Endothelial cell of umbilical vein (primary cell): ENCODE results near the gene TGFBR3. TPM values are rescaled to one million over a fixed set of nuclear protein-coding genes. Genes with fewer than 3 reads are reported as not detected.

Experiments used
- BruUV-seq: library from RNA; stranded (reverse); fragments of 400-500 nt; replicated peaks from 2 replicates; lab custom pipeline; 2021; lab: Mats Ljungman, UMichigan
- CTCF ChIA-PET: fragments of 300-600, 350-600 bp; sonication (Branson Sonifier 250); formaldehyde crosslinking; loops from one replicate; lab custom pipeline; 2021; ENCODE audit warnings: antibody characterized with exemption, inconsistent platforms; lab: Charles Lee
- POLR2A ChIA-PET: fragments of 300-600, 350-600 bp; sonication (Branson Sonifier 250); formaldehyde crosslinking; loops from one replicate; lab custom pipeline; 2021; ENCODE audit warnings: antibody characterized with exemption, inconsistent platforms; lab: Charles Lee
- DNase-seq: peaks from one replicate; pipeline ENCODE4 v3.0.0-alpha.2; 2011; ENCODE audit warnings: low read depth, low spot score
- FAIRE-seq: peaks from 2 replicates; lab custom pipeline; 2011; peaks lifted over from hg19 to GRCh38; lab: Jason Lieb, UNC
- H2AFZ ChIP-seq: 2 replicates; pipeline ENCODE4 v1.6.0; 2012; ENCODE audit warnings: low read depth, low read length, control low read depth, inconsistent platforms
- H3K27ac ChIP-seq: 2 replicates; pipeline ENCODE4 v1.5.1; 2011; ENCODE audit warnings: low read depth, mild to moderate bottlenecking, control low read depth, low read length, moderate library complexity; ENCODE audit not compliant: insufficient read depth
- H3K27me3 ChIP-seq, 2 experiments: 2 replicates each; pipeline versions ENCODE4 v1.6.0 to v1.6.1; 2011; ENCODE audit warnings: low read length in 2 of 2, mixed read lengths in 1 of 2; ENCODE audit not compliant: control insufficient read depth in 2 of 2, insufficient read depth in 2 of 2
- H3K36me3 ChIP-seq, 2 experiments: 2 replicates in 1 of 2; 3 replicates in 1 of 2; pipeline ENCODE4 v1.5.1; 2011; ENCODE audit warnings: low read length in 2 of 2, mild to moderate bottlenecking in 1 of 2, moderate library complexity in 1 of 2; ENCODE audit not compliant: control insufficient read depth in 2 of 2, insufficient read depth in 2 of 2; ENCODE audit errors: extremely low read depth in 1 of 2
- H3K4me1 ChIP-seq: 3 replicates; pipeline ENCODE4 v1.5.1; 2011; ENCODE audit warnings: mild to moderate bottlenecking, low read length; ENCODE audit not compliant: control insufficient read depth, insufficient read depth; ENCODE audit errors: extremely low read depth
- H3K4me2 ChIP-seq: 2 replicates; pipeline ENCODE4 v1.6.1; 2011; ENCODE audit warnings: low read length, control low read depth, mixed read lengths; ENCODE audit not compliant: insufficient read depth
- H3K4me3 ChIP-seq, 3 experiments: fragments of 200-600 bp in 1 of 3; sonication (generic), shearing (Covaris generic) in 1 of 3; replicated peaks in 1 of 3; 2 replicates each; pipeline ENCODE4 v1.5.1; 2011 to 2016; ENCODE audit warnings: control low read depth in 3 of 3, low read length in 3 of 3, mild to moderate bottlenecking in 2 of 3, inconsistent platforms in 1 of 3, low read depth in 1 of 3, moderate library complexity in 1 of 3; ENCODE audit not compliant: insufficient read depth in 1 of 3
- H3K79me2 ChIP-seq: 2 replicates; pipeline ENCODE4 v1.6.0; 2012; ENCODE audit warnings: low read length, inconsistent platforms; ENCODE audit not compliant: control insufficient read depth, insufficient read depth
- H3K9ac ChIP-seq: replicated peaks from 2 replicates; pipeline ENCODE3; 2011; ENCODE audit warnings: low read length, control low read depth; ENCODE audit not compliant: insufficient read depth; ENCODE audit errors: extremely low read depth
- H3K9me1 ChIP-seq: replicated peaks from 3 replicates; pipeline ENCODE4 v1.6.0; 2011; ENCODE audit warnings: mild to moderate bottlenecking, low read length; ENCODE audit not compliant: control insufficient read depth, insufficient read depth; ENCODE audit errors: extremely low read depth
- H3K9me3 ChIP-seq: replicated peaks from 2 replicates; pipeline ENCODE4 v1.5.1; 2012; ENCODE audit warnings: low read length, inconsistent platforms; ENCODE audit not compliant: control insufficient read depth, insufficient read depth
- H4K20me1 ChIP-seq: replicated peaks from 2 replicates; pipeline ENCODE3; 2011; ENCODE audit warnings: mild to moderate bottlenecking, low read length; ENCODE audit not compliant: control insufficient read depth, insufficient read depth; ENCODE audit errors: extremely low read depth
- EZH2 ChIP-seq: IDR thresholded peaks from 2 replicates; pipeline ENCODE4 v1.6.1; 2012; ENCODE audit warnings: borderline replicate concordance, low read depth, mild to moderate bottlenecking, moderate library complexity, low read length, inconsistent platforms; ENCODE audit not compliant: severe bottlenecking
- FOS ChIP-seq: IDR thresholded peaks from 2 replicates; pipeline ENCODE4 v1.6.1; 2011; ENCODE audit warnings: mild to moderate bottlenecking, low read length, moderate library complexity, borderline replicate concordance; ENCODE audit not compliant: insufficient read depth
- GATA2 ChIP-seq: IDR thresholded peaks from 2 replicates; pipeline ENCODE4 v1.7.0; 2011; ENCODE audit warnings: low read depth, mild to moderate bottlenecking, moderate library complexity, mixed read lengths, low read length; ENCODE audit not compliant: insufficient read length, insufficient read depth
- JUN ChIP-seq: IDR thresholded peaks from 2 replicates; pipeline ENCODE4 v1.6.1; 2011; ENCODE audit warnings: borderline replicate concordance, low read depth; ENCODE audit not compliant: insufficient read length, insufficient read depth
- MAX ChIP-seq: IDR thresholded peaks from 2 replicates; pipeline ENCODE4 v1.6.1; 2011; ENCODE audit not compliant: insufficient read depth, insufficient read length
- MYC ChIP-seq: IDR thresholded peaks from one replicate; pipeline ENCODE4 v1.6.1; 2011; ENCODE audit warnings: mild to moderate bottlenecking, low read depth, low read length
- POLR2A ChIP-seq: IDR thresholded peaks from 2 replicates; pipeline ENCODE4 v1.6.1; 2012; ENCODE audit warnings: low read depth, mild to moderate bottlenecking, control low read depth, low read length
- POLR2AphosphoS5 ChIP-seq: IDR thresholded peaks from 2 replicates; pipeline ENCODE4 v1.6.1; 2012; ENCODE audit warnings: low read depth, mild to moderate bottlenecking, control low read depth, low read length, moderate library complexity; ENCODE audit not compliant: insufficient read depth
- dilution Hi-C: fragments of 300-500 bp; cut with MboI; formaldehyde crosslinking; loops from one replicate; pipeline ENCODE4 v1.15.0; 2019; ENCODE audit warnings: low sequenced_read_pairs; ENCODE audit not compliant: extremely low pct_ligation_motif_present
- intact Hi-C: fragments of 100-400 bp; cut with micrococcal nuclease; formaldehyde crosslinking; loops from one replicate; pipeline ENCODE4 v1.10.0; 2022
- polyA plus RNA-seq, 4 experiments: library from polyadenylated mRNA; depleted of rRNA in 3 of 4; stranded (reverse) in 3 of 4; unstranded in 1 of 4; fragments of >200 nt; gene quantifications; 2 replicates each; pipeline versions ENCODE4 v1.2.1 to v1.2.3, GENCODE V29; 2011 to 2012; ENCODE audit warnings: missing spikeins in 1 of 4
- total RNA-seq: library from RNA; stranded (reverse); gene quantifications from 2 replicates; pipeline ENCODE4 v1.2.3, GENCODE V29; 2021
- TF ChIP-seq, protein P1 (sequence below), 2 donors: IDR thresholded peaks; 1 replicate in 1 of 2; 2 replicates in 1 of 2; pipeline ENCODE4 v1.5.1; 2011; ENCODE audit warnings: low read length in 2 of 2, mild to moderate bottlenecking in 2 of 2, moderate library complexity in 2 of 2, control low read depth in 1 of 2, inconsistent platforms in 1 of 2, low read depth in 1 of 2; ENCODE audit not compliant: insufficient read depth in 1 of 2; ENCODE audit errors: extremely low read depth in 1 of 2

TGFBR3 gene
- total and polyA plus RNA-seq, 2 donors (not counting 3 experiments of a cell fraction or from before 2014, with no cell fraction given) = 8.0 to 13.4 TPM

GRCh38 chr1:91784191-91784590 is 101.8 kb downstream of the TGFBR3 start:
- Histone ChIP-seq H3K79me2 (no peaks in the 10 kb centered on the region), H3K4me3 (no peak overlapping the region), H3K27me3 (no peaks in the 10 kb centered on the region), H2AFZ (no peak overlapping the region), H3K4me1 (peaks cover 49% of the 10 kb centered on the region), H3K4me2 (no peak overlapping the region), H4K20me1 (no peaks in the 10 kb centered on the region), H3K9me1 (no peaks in the 10 kb centered on the region), H3K9ac (no peak overlapping the region), H3K36me3 (no peaks in the 10 kb centered on the region), H3K27ac (no peak overlapping the region), H3K9me3 (no peaks in the 10 kb centered on the region)
- no TSS peak for BruUV-seq
- TF ChIP-seq MAX (no peak), GATA2 (no peak), POLR2A (no peak), EZH2 (no peak), POLR2AphosphoS5 (no peak), FOS (no peak), JUN (no peak), MYC (no peak)
- TF ChIP-seq, protein P1, sequence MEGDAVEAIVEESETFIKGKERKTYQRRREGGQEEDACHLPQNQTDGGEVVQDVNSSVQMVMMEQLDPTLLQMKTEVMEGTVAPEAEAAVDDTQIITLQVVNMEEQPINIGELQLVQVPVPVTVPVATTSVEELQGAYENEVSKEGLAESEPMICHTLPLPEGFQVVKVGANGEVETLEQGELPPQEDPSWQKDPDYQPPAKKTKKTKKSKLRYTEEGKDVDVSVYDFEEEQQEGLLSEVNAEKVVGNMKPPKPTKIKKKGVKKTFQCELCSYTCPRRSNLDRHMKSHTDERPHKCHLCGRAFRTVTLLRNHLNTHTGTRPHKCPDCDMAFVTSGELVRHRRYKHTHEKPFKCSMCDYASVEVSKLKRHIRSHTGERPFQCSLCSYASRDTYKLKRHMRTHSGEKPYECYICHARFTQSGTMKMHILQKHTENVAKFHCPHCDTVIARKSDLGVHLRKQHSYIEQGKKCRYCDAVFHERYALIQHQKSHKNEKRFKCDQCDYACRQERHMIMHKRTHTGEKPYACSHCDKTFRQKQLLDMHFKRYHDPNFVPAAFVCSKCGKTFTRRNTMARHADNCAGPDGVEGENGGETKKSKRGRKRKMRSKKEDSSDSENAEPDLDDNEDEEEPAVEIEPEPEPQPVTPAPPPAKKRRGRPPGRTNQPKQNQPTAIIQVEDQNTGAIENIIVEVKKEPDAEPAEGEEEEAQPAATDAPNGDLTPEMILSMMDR (IDR thresholded peaks at IDR 0.05; ENCODE audit: extremely low read depth in 1 of 2, insufficient read depth in 1 of 2, low read depth in 1 of 2, low read length in 2 of 2) = no peak
- FAIRE-seq (no peak), DNase-seq (no peak)
- POLR2A ChIA-PET = no interaction called here
- intact Hi-C loops = no loop called here
- dilution Hi-C loops = no loop called here
- CTCF ChIA-PET = interaction anchor here (0.8 to 2.7 kb wide), 7 partner anchors 12 to 165 kb away, joined by 3 to 8 read pairs (median 5); partner anchors contain the start of gene TGFBR3
